HepG2 (cell line): ENCODE results near the gene SRRM2.

ENCODE experiments used
- EZH2 ChIP-seq: conservative IDR thresholded peaks from 2 replicates; pipeline ENCODE4 v1.6.1; 2012; ENCODE audit warnings: mild to moderate bottlenecking, low read depth, low read length, moderate library complexity
- IKZF4 ChIP-seq: sonication (generic); formaldehyde crosslinking; IDR thresholded peaks from 2 replicates; pipeline ENCODE4 v1.5.1; 2020; ENCODE audit warnings: borderline replicate concordance, mild to moderate bottlenecking, low read depth, missing genetic modification reagents; ENCODE audit errors: not compliant biosample characterization
- MAFF ChIP-seq: IDR thresholded peaks from 2 replicates; pipeline ENCODE4 v1.6.1; 2011; ENCODE audit warnings: low read depth, low read length, improper control_type of control experiment
- MAFK ChIP-seq, 2 experiments: IDR thresholded peaks in 1 of 2; conservative IDR thresholded peaks in 1 of 2; 2 replicates each; pipeline ENCODE4 v1.6.1; 2011; ENCODE audit warnings: improper control_type of control experiment in 2 of 2, low read length in 2 of 2
- RARG ChIP-seq: sonication (generic); formaldehyde crosslinking; IDR thresholded peaks from 2 replicates; pipeline ENCODE4 v1.4.0; 2020; ENCODE audit warnings: low read depth, mild to moderate bottlenecking, missing genetic modification reagents
- SRF ChIP-seq: IDR thresholded peaks from 2 replicates; pipeline ENCODE4 v1.6.1; 2011; ENCODE audit warnings: mild to moderate bottlenecking, low read depth, low read length, moderate library complexity
- SUZ12 ChIP-seq: fragments of 150-350 bp; IDR thresholded peaks from 2 replicates; pipeline ENCODE4 v1.6.1; 2014; ENCODE audit warnings: low read depth, low read length
- ZNF496 ChIP-seq: sonication (generic); formaldehyde crosslinking; IDR thresholded peaks from 2 replicates; pipeline ENCODE4 v1.8.1; 2023; ENCODE audit warnings: mild to moderate bottlenecking, moderate library complexity, missing genetic modification reagents; ENCODE audit not compliant: insufficient replicate concordance
- TF ChIP-seq, protein P1 (sequence below): sonication (generic); formaldehyde crosslinking; IDR thresholded peaks from 2 replicates; pipeline ENCODE4 v1.5.0; 2020; ENCODE audit warnings: missing genetic modification reagents
- TF ChIP-seq, protein P2 (sequence below), 2 experiments: sonication (generic) in 1 of 2; formaldehyde crosslinking in 1 of 2; IDR thresholded peaks; 2 replicates each; pipeline versions ENCODE4 v1.4.0 to v1.6.1; 2018 to 2020; ENCODE audit warnings: missing genetic modification reagents in 2 of 2, borderline replicate concordance in 1 of 2, low read depth in 1 of 2, mild to moderate bottlenecking in 1 of 2, missing biosample characterization in 1 of 2
- TF ChIP-seq, protein P3 (sequence below): IDR thresholded peaks from 2 replicates; pipeline ENCODE4 v1.6.1; 2016; ENCODE audit warnings: low read depth, borderline replicate concordance
- TF ChIP-seq, protein P4 (sequence below): sonication (generic); formaldehyde crosslinking; IDR thresholded peaks from 2 replicates; pipeline ENCODE4 v1.5.0; 2020; ENCODE audit warnings: mild to moderate bottlenecking, missing genetic modification reagents, moderate library complexity
- TF ChIP-seq, protein P5 (sequence below): sonication (generic); formaldehyde crosslinking; IDR thresholded peaks from 2 replicates; pipeline ENCODE4; 2020; ENCODE audit warnings: missing genetic modification reagents, mild to moderate bottlenecking, borderline replicate concordance

DNA sequence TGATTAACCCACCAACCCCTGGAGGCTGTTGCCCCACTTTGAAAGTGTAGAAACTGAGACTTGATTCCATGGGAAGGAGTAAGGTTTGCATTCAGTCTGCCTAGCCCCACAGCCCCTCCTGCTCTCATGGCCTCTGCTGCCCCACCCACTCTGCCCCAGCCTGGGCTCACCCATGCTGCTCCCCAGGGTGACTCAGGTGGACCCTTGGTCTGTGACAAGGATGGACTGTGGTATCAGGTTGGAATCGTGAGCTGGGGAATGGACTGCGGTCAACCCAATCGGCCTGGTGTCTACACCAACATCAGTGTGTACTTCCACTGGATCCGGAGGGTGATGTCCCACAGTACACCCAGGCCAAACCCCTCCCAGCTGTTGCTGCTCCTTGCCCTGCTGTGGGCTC lies 52.3 kb downstream of the SRRM2 start:
- TF ChIP-seq IKZF4 = no peak
- TF ChIP-seq, protein P1, sequence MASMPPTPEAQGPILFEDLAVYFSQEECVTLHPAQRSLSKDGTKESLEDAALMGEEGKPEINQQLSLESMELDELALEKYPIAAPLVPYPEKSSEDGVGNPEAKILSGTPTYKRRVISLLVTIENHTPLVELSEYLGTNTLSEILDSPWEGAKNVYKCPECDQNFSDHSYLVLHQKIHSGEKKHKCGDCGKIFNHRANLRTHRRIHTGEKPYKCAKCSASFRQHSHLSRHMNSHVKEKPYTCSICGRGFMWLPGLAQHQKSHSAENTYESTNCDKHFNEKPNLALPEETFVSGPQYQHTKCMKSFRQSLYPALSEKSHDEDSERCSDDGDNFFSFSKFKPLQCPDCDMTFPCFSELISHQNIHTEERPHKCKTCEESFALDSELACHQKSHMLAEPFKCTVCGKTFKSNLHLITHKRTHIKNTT (CRISPR knock-in tag) = no peak
- TF ChIP-seq, protein P2, sequence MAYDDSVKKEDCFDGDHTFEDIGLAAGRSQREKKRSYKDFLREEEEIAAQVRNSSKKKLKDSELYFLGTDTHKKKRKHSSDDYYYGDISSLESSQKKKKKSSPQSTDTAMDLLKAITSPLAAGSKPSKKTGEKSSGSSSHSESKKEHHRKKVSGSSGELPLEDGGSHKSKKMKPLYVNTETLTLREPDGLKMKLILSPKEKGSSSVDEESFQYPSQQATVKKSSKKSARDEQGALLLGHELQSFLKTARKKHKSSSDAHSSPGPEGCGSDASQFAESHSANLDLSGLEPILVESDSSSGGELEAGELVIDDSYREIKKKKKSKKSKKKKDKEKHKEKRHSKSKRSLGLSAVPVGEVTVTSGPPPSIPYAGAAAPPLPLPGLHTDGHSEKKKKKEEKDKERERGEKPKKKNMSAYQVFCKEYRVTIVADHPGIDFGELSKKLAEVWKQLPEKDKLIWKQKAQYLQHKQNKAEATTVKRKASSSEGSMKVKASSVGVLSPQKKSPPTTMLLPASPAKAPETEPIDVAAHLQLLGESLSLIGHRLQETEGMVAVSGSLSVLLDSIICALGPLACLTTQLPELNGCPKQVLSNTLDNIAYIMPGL (CRISPR knock-in tag; IDR thresholded peaks at IDR 0.05; ENCODE audit: borderline replicate concordance in 1 of 2, low read depth in 1 of 2) = no peak
- TF ChIP-seq SRF = no peak
- TF ChIP-seq EZH2 = no peak
- TF ChIP-seq, protein P3, sequence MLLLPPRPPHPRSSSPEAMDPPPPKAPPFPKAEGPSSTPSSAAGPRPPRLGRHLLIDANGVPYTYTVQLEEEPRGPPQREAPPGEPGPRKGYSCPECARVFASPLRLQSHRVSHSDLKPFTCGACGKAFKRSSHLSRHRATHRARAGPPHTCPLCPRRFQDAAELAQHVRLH (CRISPR knock-in tag) = no peak
- TF ChIP-seq, protein P4, sequence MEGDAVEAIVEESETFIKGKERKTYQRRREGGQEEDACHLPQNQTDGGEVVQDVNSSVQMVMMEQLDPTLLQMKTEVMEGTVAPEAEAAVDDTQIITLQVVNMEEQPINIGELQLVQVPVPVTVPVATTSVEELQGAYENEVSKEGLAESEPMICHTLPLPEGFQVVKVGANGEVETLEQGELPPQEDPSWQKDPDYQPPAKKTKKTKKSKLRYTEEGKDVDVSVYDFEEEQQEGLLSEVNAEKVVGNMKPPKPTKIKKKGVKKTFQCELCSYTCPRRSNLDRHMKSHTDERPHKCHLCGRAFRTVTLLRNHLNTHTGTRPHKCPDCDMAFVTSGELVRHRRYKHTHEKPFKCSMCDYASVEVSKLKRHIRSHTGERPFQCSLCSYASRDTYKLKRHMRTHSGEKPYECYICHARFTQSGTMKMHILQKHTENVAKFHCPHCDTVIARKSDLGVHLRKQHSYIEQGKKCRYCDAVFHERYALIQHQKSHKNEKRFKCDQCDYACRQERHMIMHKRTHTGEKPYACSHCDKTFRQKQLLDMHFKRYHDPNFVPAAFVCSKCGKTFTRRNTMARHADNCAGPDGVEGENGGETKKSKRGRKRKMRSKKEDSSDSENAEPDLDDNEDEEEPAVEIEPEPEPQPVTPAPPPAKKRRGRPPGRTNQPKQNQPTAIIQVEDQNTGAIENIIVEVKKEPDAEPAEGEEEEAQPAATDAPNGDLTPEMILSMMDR (CRISPR knock-in tag) = no peak
- no peak for TF ChIP-seq ZNF496
- TF ChIP-seq, protein P5, sequence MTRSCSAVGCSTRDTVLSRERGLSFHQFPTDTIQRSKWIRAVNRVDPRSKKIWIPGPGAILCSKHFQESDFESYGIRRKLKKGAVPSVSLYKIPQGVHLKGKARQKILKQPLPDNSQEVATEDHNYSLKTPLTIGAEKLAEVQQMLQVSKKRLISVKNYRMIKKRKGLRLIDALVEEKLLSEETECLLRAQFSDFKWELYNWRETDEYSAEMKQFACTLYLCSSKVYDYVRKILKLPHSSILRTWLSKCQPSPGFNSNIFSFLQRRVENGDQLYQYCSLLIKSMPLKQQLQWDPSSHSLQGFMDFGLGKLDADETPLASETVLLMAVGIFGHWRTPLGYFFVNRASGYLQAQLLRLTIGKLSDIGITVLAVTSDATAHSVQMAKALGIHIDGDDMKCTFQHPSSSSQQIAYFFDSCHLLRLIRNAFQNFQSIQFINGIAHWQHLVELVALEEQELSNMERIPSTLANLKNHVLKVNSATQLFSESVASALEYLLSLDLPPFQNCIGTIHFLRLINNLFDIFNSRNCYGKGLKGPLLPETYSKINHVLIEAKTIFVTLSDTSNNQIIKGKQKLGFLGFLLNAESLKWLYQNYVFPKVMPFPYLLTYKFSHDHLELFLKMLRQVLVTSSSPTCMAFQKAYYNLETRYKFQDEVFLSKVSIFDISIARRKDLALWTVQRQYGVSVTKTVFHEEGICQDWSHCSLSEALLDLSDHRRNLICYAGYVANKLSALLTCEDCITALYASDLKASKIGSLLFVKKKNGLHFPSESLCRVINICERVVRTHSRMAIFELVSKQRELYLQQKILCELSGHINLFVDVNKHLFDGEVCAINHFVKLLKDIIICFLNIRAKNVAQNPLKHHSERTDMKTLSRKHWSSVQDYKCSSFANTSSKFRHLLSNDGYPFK (CRISPR knock-in tag) = no peak
- no peak for TF ChIP-seq MAFF
- TF ChIP-seq SUZ12 = no peak
- TF ChIP-seq RARG (CRISPR knock-in tag) = no peak
- no peak for TF ChIP-seq MAFK (conservative IDR thresholded peaks at IDR 0.05 in 1 of 2, IDR thresholded peaks at IDR 0.05 in 1 of 2; ENCODE audit: low read length in 2 of 2)
